ENCODE measurements around the gene B2M. TPM values are rescaled to one million over a fixed set of nuclear protein-coding genes. Genes with fewer than 3 reads are reported as not detected.
"Not testable (repeated sequence)": the region's sequence is repeated elsewhere in the genome, so short reads cannot be mapped to it uniquely, and the experiment has no call there.

Gene B2M
- total RNA-seq, 1 donor from 2014 or later: 237 TPM

DNA sequence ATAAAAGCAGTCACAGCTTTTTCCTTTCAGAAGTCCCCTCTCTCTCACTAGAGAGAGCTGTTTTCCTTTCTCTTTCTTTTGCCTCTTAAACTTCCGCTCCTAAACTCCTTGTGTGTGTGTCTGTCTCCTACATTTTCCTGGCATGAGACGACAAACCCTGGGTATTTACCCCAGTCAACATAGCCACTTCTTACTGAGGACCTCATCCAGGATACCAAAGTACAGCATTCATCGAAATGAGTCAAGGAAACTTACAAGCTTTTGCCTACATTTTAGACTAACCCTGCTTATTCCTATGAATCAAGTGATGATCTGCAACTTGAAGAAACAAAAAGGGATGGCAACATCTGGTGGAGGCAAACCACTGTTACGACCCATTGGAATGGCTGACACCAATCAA lies 16.9 kb upstream of the B2M start:
- peaks cover 15% of the 10 kb centered on the region for H3K27me3 Mint-ChIP-seq (ENCODE audit: low read depth)
- no peak overlapping the region for H3K27ac Mint-ChIP-seq
- no peak for DNase-seq (ENCODE audit: low spot score in 2 of 2, unreplicated experiment in 2 of 2)
- TF ChIP-seq, protein P1, sequence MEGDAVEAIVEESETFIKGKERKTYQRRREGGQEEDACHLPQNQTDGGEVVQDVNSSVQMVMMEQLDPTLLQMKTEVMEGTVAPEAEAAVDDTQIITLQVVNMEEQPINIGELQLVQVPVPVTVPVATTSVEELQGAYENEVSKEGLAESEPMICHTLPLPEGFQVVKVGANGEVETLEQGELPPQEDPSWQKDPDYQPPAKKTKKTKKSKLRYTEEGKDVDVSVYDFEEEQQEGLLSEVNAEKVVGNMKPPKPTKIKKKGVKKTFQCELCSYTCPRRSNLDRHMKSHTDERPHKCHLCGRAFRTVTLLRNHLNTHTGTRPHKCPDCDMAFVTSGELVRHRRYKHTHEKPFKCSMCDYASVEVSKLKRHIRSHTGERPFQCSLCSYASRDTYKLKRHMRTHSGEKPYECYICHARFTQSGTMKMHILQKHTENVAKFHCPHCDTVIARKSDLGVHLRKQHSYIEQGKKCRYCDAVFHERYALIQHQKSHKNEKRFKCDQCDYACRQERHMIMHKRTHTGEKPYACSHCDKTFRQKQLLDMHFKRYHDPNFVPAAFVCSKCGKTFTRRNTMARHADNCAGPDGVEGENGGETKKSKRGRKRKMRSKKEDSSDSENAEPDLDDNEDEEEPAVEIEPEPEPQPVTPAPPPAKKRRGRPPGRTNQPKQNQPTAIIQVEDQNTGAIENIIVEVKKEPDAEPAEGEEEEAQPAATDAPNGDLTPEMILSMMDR (IDR thresholded peaks at IDR 0.05; ENCODE audit: unreplicated experiment): no peak
- no peaks in the 10 kb centered on the region for H3K4me1 Mint-ChIP-seq
- peaks cover 10% of the 10 kb centered on the region for H3K9me3 Mint-ChIP-seq
- H3K36me3 Mint-ChIP-seq: no peaks in the 10 kb centered on the region
- H3K4me3 Mint-ChIP-seq: no peak overlapping the region

DNA sequence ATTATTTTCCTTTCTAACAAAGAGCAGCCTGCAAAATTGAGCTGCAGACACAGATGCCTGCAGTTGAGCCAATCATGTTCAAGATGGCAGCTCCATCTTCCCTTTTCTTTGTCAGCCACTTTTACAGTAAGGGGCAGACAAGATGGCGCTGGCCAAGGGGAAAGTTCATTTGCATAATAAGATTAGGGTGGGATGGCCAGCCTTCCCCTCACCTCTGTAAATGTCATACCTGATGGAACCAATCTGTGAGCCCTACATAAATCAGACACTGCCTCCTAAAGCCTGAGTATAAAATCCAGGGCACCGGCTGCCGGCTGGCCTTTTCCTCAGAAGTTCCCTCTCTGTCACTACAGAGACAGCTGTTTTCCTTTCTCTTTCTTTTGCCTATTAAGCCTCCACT lies 16.0 kb upstream of the B2M start:
- no peak for DNase-seq (ENCODE audit: low spot score in 2 of 2, unreplicated experiment in 2 of 2)
- peaks cover 16% of the 10 kb centered on the region for H3K9me3 Mint-ChIP-seq
- TF ChIP-seq, protein P1 (IDR thresholded peaks at IDR 0.05; ENCODE audit: unreplicated experiment): no peak

DNA sequence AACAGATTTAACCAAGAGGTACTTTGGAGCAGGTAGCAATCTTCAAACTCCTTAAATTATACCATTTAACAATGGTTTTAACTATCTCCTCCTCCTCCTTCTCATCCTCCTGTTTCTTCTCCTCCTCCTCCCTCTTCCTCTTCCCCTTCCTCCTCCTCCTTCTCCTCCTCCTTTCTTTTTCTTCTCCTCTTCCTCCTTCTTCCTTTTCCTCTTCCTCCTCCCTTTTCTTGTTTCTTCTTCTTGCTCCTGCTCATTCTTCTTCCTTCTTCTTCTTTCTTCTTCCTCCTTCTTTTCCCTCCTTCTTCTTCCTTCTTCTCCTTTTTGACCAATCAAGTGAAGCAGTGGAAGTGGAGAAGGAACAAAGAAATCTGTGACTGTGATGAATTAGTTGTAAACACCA lies 14.3 kb upstream of the B2M start:
- no peak for DNase-seq (ENCODE audit: low spot score in 2 of 2, unreplicated experiment in 2 of 2)

More for the DNA sequence above, 16.0 kb upstream of the B2M start:
- Mint-ChIP-seq H3K27me3 (ENCODE audit: low read depth) (peaks cover 20% of the 10 kb centered on the region), H3K4me3 (no peak overlapping the region), H3K27ac (peak overlapping the region; percentile 4), H3K4me1 (no peaks in the 10 kb centered on the region), H3K36me3 (no peaks in the 10 kb centered on the region)

DNA sequence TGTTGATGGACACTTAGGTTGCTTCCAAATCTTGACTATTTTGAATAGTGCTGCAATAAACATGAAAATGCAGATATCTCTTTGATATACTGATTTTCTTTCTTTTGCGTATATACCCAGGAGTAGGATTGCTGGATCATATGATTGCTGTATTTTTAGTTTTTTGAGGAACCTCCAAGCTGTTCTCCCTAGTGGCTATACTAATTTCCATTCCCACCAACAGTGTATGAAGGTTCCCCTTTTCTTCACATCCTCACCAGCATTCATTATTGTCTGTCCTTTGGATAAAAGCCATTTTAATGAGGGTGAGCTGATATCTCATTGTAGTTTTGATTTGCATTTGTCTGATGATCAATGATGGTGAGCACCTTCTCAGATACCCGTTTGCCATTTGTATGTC lies 12.7 kb upstream of the B2M start:
- Mint-ChIP-seq H3K36me3 (peaks cover under 1% of the 10 kb centered on the region), H3K27ac (no peak overlapping the region), H3K4me1 (no peaks in the 10 kb centered on the region), H3K4me3 (no peak overlapping the region), H3K9me3 (peaks cover 41% of the 10 kb centered on the region), H3K27me3 (ENCODE audit: low read depth) (peaks cover 20% of the 10 kb centered on the region)
- TF ChIP-seq, protein P1 (IDR thresholded peaks at IDR 0.05; ENCODE audit: unreplicated experiment): no peak
- DNase-seq (ENCODE audit: low spot score in 2 of 2, unreplicated experiment in 2 of 2): no peak

More for the DNA sequence above, 14.3 kb upstream of the B2M start:
- TF ChIP-seq, protein P1 (IDR thresholded peaks at IDR 0.05; ENCODE audit: unreplicated experiment): no peak
- H3K4me1 Mint-ChIP-seq: no peaks in the 10 kb centered on the region
- peaks cover 20% of the 10 kb centered on the region for H3K27me3 Mint-ChIP-seq (ENCODE audit: low read depth)
- H3K36me3 Mint-ChIP-seq: no peaks in the 10 kb centered on the region
- no peak overlapping the region for H3K27ac Mint-ChIP-seq
- H3K9me3 Mint-ChIP-seq: peaks cover 28% of the 10 kb centered on the region
- H3K4me3 Mint-ChIP-seq: no peak overlapping the region

DNA sequence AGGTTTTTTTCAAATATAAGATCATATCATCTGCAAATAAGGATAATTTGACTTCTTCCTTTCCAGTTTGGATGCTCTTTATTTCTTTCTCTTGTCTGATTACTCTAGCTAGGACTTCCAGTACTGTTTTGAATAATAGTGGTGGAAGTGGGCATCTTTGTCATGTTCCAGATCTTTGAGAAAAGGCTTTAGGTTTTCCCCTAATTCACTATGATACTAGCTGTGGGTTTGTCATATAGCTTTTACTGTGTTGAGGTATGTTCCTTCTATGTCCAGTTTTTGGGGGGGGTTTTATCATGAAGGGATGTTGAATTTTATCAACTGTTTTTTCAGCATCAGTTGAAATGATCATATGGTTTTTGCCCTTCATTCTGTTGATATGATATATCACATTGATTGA lies 10.6 kb upstream of the B2M start:
- not testable (repeated sequence) for H3K4me3 Mint-ChIP-seq; DNase-seq (ENCODE audit: low spot score in 2 of 2, unreplicated experiment in 2 of 2); H3K27ac Mint-ChIP-seq; H3K4me1 Mint-ChIP-seq; H3K36me3 Mint-ChIP-seq
- Mint-ChIP-seq H3K27me3 (ENCODE audit: low read depth) (peaks cover 20% of the 10 kb centered on the region), H3K9me3 (peaks cover 54% of the 10 kb centered on the region)

DNA sequence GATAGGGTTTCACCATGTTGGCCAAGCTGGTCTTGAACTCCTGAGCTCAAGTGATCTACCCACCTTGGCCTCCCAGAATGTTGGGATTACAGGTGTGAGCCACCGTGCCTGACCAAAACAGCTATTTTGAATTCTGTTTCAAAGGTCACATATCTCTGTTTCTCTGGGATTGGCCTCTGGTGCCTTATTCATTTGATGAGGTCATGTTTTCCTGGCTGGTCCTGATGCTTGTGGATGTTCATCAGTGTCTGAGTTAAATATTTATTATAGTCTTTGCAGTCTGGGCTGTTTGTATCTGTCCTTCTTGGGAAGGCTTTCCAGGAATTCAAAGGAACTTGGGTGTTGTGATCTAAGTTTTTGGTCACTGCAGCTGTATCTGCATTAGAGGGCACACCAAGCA lies 5.3 kb upstream of the B2M start:
- Mint-ChIP-seq H3K36me3 (peaks cover 4% of the 10 kb centered on the region), H3K4me3 (no peak overlapping the region), H3K27ac (no peak overlapping the region), H3K27me3 (ENCODE audit: low read depth) (no peaks in the 10 kb centered on the region), H3K4me1 (peaks cover under 1% of the 10 kb centered on the region), H3K9me3 (peaks cover 33% of the 10 kb centered on the region)
- TF ChIP-seq, protein P1 (IDR thresholded peaks at IDR 0.05; ENCODE audit: unreplicated experiment): no peak
- no peak for DNase-seq (ENCODE audit: low spot score in 2 of 2, unreplicated experiment in 2 of 2)

Measured in mesothelial cell of epicardium (in vitro differentiated cells).